Adrenal gland (tissue), 12 donors: Measurements from ENCODE around the gene ST8SIA5. TPM values are rescaled to one million over a fixed set of nuclear protein-coding genes. Genes with fewer than 3 reads are reported as not detected.

Experiments
- DNase-seq, 7 donors: peaks; one replicate each; pipeline ENCODE4 v3.0.0-alpha.2; 2019 to 2020
- H3K27ac ChIP-seq, 5 donors: fragments of 200-600 bp; sonication (generic) in 4 of 5; 1 replicate in 3 of 5; 2 replicates in 2 of 5; pipeline versions ENCODE4 v1.5.1 to v1.8.0; 2016 to 2020; ENCODE audit warnings: mild to moderate bottlenecking in 1 of 5
- H3K27me3 ChIP-seq: fragments of 200-600 bp; 2 replicates; pipeline ENCODE4 v1.8.0; 2021
- H3K36me3 ChIP-seq, 2 donors: fragments of 200-600 bp; replicated peaks in 1 of 2; 1 replicate in 1 of 2; 2 replicates in 1 of 2; pipeline versions ENCODE4 v1.5.1 to v1.8.0; 2018 to 2022
- H3K4me1 ChIP-seq, 2 donors: fragments of 200-600 bp; replicated peaks in 1 of 2; 1 replicate in 1 of 2; 2 replicates in 1 of 2; pipeline versions ENCODE4 v1.5.1 to v1.8.0; 2018 to 2021
- H3K4me3 ChIP-seq, 4 donors: fragments of 200-600 bp; sonication (generic) in 3 of 4; one replicate each; pipeline ENCODE4 v1.5.1; 2016 to 2018
- H3K9me3 ChIP-seq, 3 donors: fragments of 200-600 bp; sonication (generic) in 1 of 3; replicated peaks in 1 of 3; 1 replicate in 2 of 3; 2 replicates in 1 of 3; pipeline versions ENCODE4 v1.5.1 to v1.8.0; 2016 to 2021
- POLR2A ChIP-seq, 2 donors: fragments of 450-650 bp; IDR thresholded peaks; one replicate each; pipeline ENCODE4 v1.6.1; 2017; ENCODE audit warnings: antibody characterized with exemption in 2 of 2, mild to moderate bottlenecking in 2 of 2, moderate library complexity in 1 of 2
- WGBS, 4 donors: extraction: QIAGEN DNeasy Blood & Tissue Kit in 2 of 4; methylation state at CpG; one replicate each; pipeline versions ENCODE4 v1.1.5 to v1.1.7; 2013 to 2017; 5-methylcytosine and 5-hydroxymethylcytosine counted together
- intact Hi-C, 2 donors: fragments of 100-400 bp; cut with DNase I; formaldehyde crosslinking; loops; one replicate each; pipeline versions ENCODE4 v1.14.1 to v1.15.0; 2022 to 2023
- polyA plus RNA-seq, 3 donors: library from polyadenylated mRNA; stranded (reverse); fragments of 200-250 nt in 2 of 3; fragments of 350-450 nt in 1 of 3; fragmentation: Illumina TruSeq in 1 of 3; extraction: RNeasy Lipid Tissue Mini Kit (QIAGEN cat#74804) in 1 of 3; gene quantifications; one replicate each; pipeline ENCODE4 v1.2.3, GENCODE V29; 2013 to 2014
- total RNA-seq, 9 donors: library from RNA; depleted of rRNA in 4 of 9; stranded (reverse); fragments of >200 nt in 4 of 9; fragments of 120-200 nt in 1 of 9; fragmentation: NEBNext Ultra II Directional in 1 of 9; extraction: Animal tissue kit (Norgen Biotek cat#: 25700) in 1 of 9; gene quantifications; one replicate each; pipeline versions ENCODE4 v1.1.0 to v1.2.4, GENCODE V29; 2013 to 2023
- TF ChIP-seq, protein P1 (sequence below), 6 experiments: fragments of 450-650 bp in 4 of 6; fragments of 200-600 bp in 2 of 6; sonication (generic) in 1 of 6; IDR thresholded peaks; 1 replicate in 5 of 6; 2 replicates in 1 of 6; pipeline versions ENCODE4 v1.5.1 to v1.8.0; 2016 to 2021; ENCODE audit warnings: antibody characterized with exemption in 6 of 6, mild to moderate bottlenecking in 2 of 6, moderate library complexity in 1 of 6
- donor health status: healthy with polysubstance abuse.
- donor health status: Bipolar disorder and iron deficiency.
- donor health status: DM: yes; HTN: yes; CAD: no.
- donor health status: DM: no; HTN: no; CAD: no.
- donor health status: DM: no; HTN: no; CAD: no.
- donor health status: DM: yes; HTN: yes; CAD: no.

The ST8SIA5 gene
- total and polyA plus RNA-seq, 12 donors, result 8.9 to 77.5 (median 23.9) TPM

- H3K27ac ChIP-seq, result no peak overlapping the region
- DNase-seq, result no peak
- TF ChIP-seq POLR2A (IDR thresholded peaks at IDR 0.05), result no peak
- TF ChIP-seq, protein P1, sequence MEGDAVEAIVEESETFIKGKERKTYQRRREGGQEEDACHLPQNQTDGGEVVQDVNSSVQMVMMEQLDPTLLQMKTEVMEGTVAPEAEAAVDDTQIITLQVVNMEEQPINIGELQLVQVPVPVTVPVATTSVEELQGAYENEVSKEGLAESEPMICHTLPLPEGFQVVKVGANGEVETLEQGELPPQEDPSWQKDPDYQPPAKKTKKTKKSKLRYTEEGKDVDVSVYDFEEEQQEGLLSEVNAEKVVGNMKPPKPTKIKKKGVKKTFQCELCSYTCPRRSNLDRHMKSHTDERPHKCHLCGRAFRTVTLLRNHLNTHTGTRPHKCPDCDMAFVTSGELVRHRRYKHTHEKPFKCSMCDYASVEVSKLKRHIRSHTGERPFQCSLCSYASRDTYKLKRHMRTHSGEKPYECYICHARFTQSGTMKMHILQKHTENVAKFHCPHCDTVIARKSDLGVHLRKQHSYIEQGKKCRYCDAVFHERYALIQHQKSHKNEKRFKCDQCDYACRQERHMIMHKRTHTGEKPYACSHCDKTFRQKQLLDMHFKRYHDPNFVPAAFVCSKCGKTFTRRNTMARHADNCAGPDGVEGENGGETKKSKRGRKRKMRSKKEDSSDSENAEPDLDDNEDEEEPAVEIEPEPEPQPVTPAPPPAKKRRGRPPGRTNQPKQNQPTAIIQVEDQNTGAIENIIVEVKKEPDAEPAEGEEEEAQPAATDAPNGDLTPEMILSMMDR (IDR thresholded peaks at IDR 0.05), result no peak
- H3K4me1 ChIP-seq, result peaks cover 5 to 31% of the 10 kb centered on the region in 2 donors
- no peak overlapping the region for H3K4me3 ChIP-seq
- intact Hi-C loops, result loop anchor here in 1 of 2 donors (10.0 kb wide), 1 partner anchor 82 kb away; the partner anchor contains the start of gene ST8SIA5
- no peaks in the 10 kb centered on the region for H3K36me3 ChIP-seq
- H3K9me3 ChIP-seq, result no peaks in the 10 kb centered on the region
- H3K27me3 ChIP-seq, result no peaks in the 10 kb centered on the region
- WGBS, 4 donors, result 74 to 86% (median 78%) methylated on average over 6 of the region's 6 CpGs
Observed at GRCh38 chr18:46672062-46672970, 84.5 kb downstream of the ST8SIA5 start.

GRCh38 chr18:46668694-46669093, 88.2 kb downstream of the ST8SIA5 start:
- Histone ChIP-seq H3K9me3 (no peaks in the 10 kb centered on the region), H3K27me3 (no peaks in the 10 kb centered on the region), H3K27ac (no peak overlapping the region), H3K4me1 (peaks cover 0 to 14% of the 10 kb centered on the region in 2 donors), H3K36me3 (no peaks in the 10 kb centered on the region), H3K4me3 (no peak overlapping the region)
- intact Hi-C loops, result no loop called here
- WGBS, 4 donors, result 59 to 89% (median 68%) methylated on average over 2 to 6 of the region's 6 CpGs
- no peak for TF ChIP-seq POLR2A (IDR thresholded peaks at IDR 0.05)
- TF ChIP-seq, protein P1 (IDR thresholded peaks at IDR 0.05), result no peak
- DNase-seq, result no peak

- Histone ChIP-seq H3K36me3 (no peaks in the 10 kb centered on the region), H3K4me3 (no peak overlapping the region), H3K27ac (no peak overlapping the region), H3K27me3 (no peaks in the 10 kb centered on the region), H3K4me1 (peaks cover 0 to 14% of the 10 kb centered on the region in 2 donors), H3K9me3 (no peaks in the 10 kb centered on the region)
- 70 to 87% (median 79%) methylated on average over 9 to 11 of the region's 11 CpGs for WGBS, 4 donors
- TF ChIP-seq, protein P1 (IDR thresholded peaks at IDR 0.05), result no peak
- intact Hi-C loops, result no loop called here
- peak in 1 of 7 donors; percentile 40 for DNase-seq
Observed at GRCh38 chr18:46668135-46668534, 88.7 kb downstream of the ST8SIA5 start.

DNA sequence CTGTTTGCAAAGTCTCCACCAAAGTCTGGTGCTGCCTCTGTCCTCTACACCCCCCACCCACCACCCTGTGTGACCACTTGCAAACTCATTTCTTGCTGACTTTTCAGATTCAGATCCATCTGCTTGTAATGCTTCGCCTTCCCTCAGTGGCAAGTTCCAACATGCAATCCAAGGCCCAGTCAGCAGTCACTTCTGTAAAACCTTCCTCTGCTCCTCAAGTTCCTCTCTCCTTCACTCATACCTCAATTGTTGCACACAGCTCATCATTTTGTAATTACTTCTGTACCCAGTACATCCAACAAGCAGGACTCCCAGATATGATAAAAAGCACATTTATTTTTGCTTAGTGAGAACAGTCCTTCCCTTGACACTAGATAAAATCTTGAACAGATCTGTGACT, 93.3 kb downstream of the ST8SIA5 start:
- TF ChIP-seq POLR2A (IDR thresholded peaks at IDR 0.05), result no peak
- TF ChIP-seq, protein P1 (IDR thresholded peaks at IDR 0.05), result no peak
- H3K36me3 ChIP-seq, result no peaks in the 10 kb centered on the region
- no peak overlapping the region for H3K27ac ChIP-seq
- H3K9me3 ChIP-seq, result no peaks in the 10 kb centered on the region
- intact Hi-C loops, result no loop called here
- DNase-seq, result no peak
- no peak overlapping the region for H3K4me3 ChIP-seq
- H3K27me3 ChIP-seq, result no peaks in the 10 kb centered on the region
- H3K4me1 ChIP-seq, result peaks cover 0 to 1% of the 10 kb centered on the region in 2 donors
- WGBS, 4 donors, result 88 to 97% (median 91%) methylated on average over 1 of the region's 1 CpG
